ENCODE data around the gene CXCL1.

CXCL1 gene

GRCh38 chr4:73871511-73872310 lies 2.5 kb downstream of the CXCL1 start:
- Histone ChIP-seq H4K20me1 (ENCODE audit: insufficient read depth, low read length) (no peaks in the 10 kb centered on the region), H3K36me3 (replicated peaks; ENCODE audit: insufficient read depth, low read length) (no peaks in the 10 kb centered on the region), H3K4me1 (ENCODE audit: low read length) (no peaks in the 10 kb centered on the region), H3K27ac (ENCODE audit: low read length) (no peak overlapping the region), H3K9me3 (replicated peaks; ENCODE audit: insufficient read depth, low read length) (no peaks in the 10 kb centered on the region), H3K4me2 (ENCODE audit: low read depth, low read length) (no peak overlapping the region), H3K9me2 (replicated peaks; ENCODE audit: insufficient read depth, low read length) (no peaks in the 10 kb centered on the region), H3K9ac (ENCODE audit: low read length) (no peak overlapping the region), H3K27me3 (replicated peaks; ENCODE audit: insufficient read depth, low read length) (no peaks in the 10 kb centered on the region), H3K4me3 (ENCODE audit: low read length) (no peak overlapping the region), H2AFZ (ENCODE audit: low read length) (no peak overlapping the region), H3K79me2 (ENCODE audit: low read length) (no peaks in the 10 kb centered on the region), H3F3A (ENCODE audit: insufficient read depth, low read length) (no peaks in the 10 kb centered on the region)
- TF ChIP-seq EZH2phosphoT487 (IDR thresholded peaks at IDR 0.05; ENCODE audit: low read length), result no peak
- TF ChIP-seq EZH2 (optimal IDR thresholded peaks at IDR 0.05; ENCODE audit: low read depth, low read length), result no peak
- no peak for TF ChIP-seq CTCF (IDR thresholded peaks at IDR 0.05; ENCODE audit: low read length)
- no peak for DNase-seq

DNA sequence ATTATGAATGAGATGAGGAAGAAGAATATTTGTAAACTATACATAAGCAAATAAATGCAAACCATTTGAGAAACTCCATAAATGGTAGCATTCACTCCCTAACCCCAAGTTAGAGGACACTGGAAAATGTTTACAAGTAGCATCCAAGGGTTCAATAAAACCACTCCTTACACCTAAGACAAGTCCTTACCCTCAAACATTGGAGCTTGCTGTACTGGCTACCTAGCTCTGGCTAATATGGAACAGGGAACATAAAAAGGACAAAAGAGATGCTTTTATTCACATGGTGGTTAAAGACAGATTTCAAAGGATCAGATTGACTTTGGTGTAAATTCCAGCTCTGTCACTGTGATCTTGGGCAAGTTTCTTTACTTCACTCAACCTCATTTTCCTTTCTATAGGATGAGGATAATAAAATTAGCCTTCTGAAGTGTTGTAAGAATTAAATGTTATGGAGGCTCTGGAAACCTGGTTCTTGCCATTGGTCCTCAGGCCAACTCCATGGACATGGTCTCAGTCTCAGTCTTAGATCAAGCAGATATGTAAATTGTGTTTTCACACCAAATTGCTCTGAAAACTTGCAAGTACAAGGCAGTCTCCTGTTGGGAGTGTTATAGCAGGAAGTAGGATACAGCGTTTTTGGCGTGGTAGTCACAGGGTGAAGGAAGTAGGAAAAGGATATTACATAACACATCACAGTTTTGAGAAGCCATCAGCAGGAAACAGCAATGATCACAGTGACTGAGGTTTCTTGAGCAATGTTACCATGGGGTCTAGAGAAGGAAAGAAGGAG lies 3.3 kb downstream of the CXCL1 start:
- DNase-seq, result no peak
- H3F3A ChIP-seq (ENCODE audit: insufficient read depth, low read length), result no peaks in the 10 kb centered on the region
- H3K4me2 ChIP-seq (ENCODE audit: low read depth, low read length), result no peak overlapping the region
- no peaks in the 10 kb centered on the region for H3K9me2 ChIP-seq (replicated peaks; ENCODE audit: insufficient read depth, low read length)
- no peak overlapping the region for H3K27ac ChIP-seq (ENCODE audit: low read length)
- no peak overlapping the region for H3K9ac ChIP-seq (ENCODE audit: low read length)
- no peaks in the 10 kb centered on the region for H3K27me3 ChIP-seq (replicated peaks; ENCODE audit: insufficient read depth, low read length)
- no peak overlapping the region for H2AFZ ChIP-seq (ENCODE audit: low read length)
- no peak overlapping the region for H3K4me3 ChIP-seq (ENCODE audit: low read length)
- TF ChIP-seq EZH2 (optimal IDR thresholded peaks at IDR 0.05; ENCODE audit: low read depth, low read length) (no peak), CTCF (IDR thresholded peaks at IDR 0.05; ENCODE audit: low read length) (no peak), EZH2phosphoT487 (IDR thresholded peaks at IDR 0.05; ENCODE audit: low read length) (no peak)
- no peaks in the 10 kb centered on the region for H3K36me3 ChIP-seq (replicated peaks; ENCODE audit: insufficient read depth, low read length)
- no peaks in the 10 kb centered on the region for H3K9me3 ChIP-seq (replicated peaks; ENCODE audit: insufficient read depth, low read length)
- H4K20me1 ChIP-seq (ENCODE audit: insufficient read depth, low read length), result no peaks in the 10 kb centered on the region
- H3K4me1 ChIP-seq (ENCODE audit: low read length), result no peaks in the 10 kb centered on the region
- no peaks in the 10 kb centered on the region for H3K79me2 ChIP-seq (ENCODE audit: low read length)

DNA sequence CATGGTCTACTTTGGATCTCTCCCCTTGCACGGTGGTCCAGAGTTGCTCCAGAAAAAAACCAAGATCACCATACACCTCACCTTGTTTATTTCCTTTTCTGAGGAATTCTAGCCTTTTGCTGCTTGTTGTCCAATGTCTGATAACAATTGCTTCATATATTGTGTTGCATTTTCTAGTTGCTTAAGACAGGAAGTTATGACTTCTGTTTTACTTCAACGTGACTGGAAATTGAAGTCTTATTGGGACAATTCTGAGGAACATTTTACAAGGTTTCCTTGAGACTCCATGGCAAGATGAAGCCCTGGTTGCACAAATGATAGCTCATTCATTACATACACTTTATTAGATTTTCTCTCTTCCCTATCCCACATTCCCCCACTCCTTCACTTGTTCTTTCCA lies 5.2 kb downstream of the CXCL1 start:
- H3K27ac ChIP-seq (ENCODE audit: low read length), result no peak overlapping the region
- H3K9ac ChIP-seq (ENCODE audit: low read length), result no peak overlapping the region
- no peak for DNase-seq

More for the DNA sequence above, 5.2 kb downstream of the CXCL1 start:
- Histone ChIP-seq H3K9me2 (replicated peaks; ENCODE audit: insufficient read depth, low read length) (no peaks in the 10 kb centered on the region), H3K4me3 (ENCODE audit: low read length) (no peak overlapping the region), H2AFZ (ENCODE audit: low read length) (no peak overlapping the region), H3K36me3 (replicated peaks; ENCODE audit: insufficient read depth, low read length) (no peaks in the 10 kb centered on the region), H3K4me2 (ENCODE audit: low read depth, low read length) (no peak overlapping the region), H4K20me1 (ENCODE audit: insufficient read depth, low read length) (no peaks in the 10 kb centered on the region), H3K9me3 (replicated peaks; ENCODE audit: insufficient read depth, low read length) (no peaks in the 10 kb centered on the region), H3F3A (ENCODE audit: insufficient read depth, low read length) (no peaks in the 10 kb centered on the region), H3K27me3 (replicated peaks; ENCODE audit: insufficient read depth, low read length) (no peaks in the 10 kb centered on the region), H3K4me1 (ENCODE audit: low read length) (no peaks in the 10 kb centered on the region), H3K79me2 (ENCODE audit: low read length) (no peaks in the 10 kb centered on the region)
- no peak for TF ChIP-seq CTCF (IDR thresholded peaks at IDR 0.05; ENCODE audit: low read length)
- TF ChIP-seq EZH2phosphoT487 (IDR thresholded peaks at IDR 0.05; ENCODE audit: low read length), result no peak
- TF ChIP-seq EZH2 (optimal IDR thresholded peaks at IDR 0.05; ENCODE audit: low read depth, low read length), result no peak
